Astrocyte (in vitro differentiated cells and primary cell): Measurements from ENCODE around the gene MYO15A. TPM values are rescaled to one million over a fixed set of nuclear protein-coding genes. Genes with fewer than 3 reads are reported as not detected.

ENCODE experiments used
- DNase-seq: peaks from one replicate; pipeline ENCODE4 v3.0.0-alpha.2; 2010; ENCODE audit warnings: low read depth
- FAIRE-seq: peaks from 2 replicates; lab custom pipeline; 2011; peaks lifted over from hg19 to GRCh38; lab: Jason Lieb, UNC
- H2AFZ ChIP-seq: 2 replicates; pipeline ENCODE4 v1.6.0; 2012; ENCODE audit warnings: low read depth, low read length, inconsistent platforms
- H3K27ac ChIP-seq: 2 replicates; pipeline ENCODE4 v1.5.1; 2011; ENCODE audit warnings: low read depth, low read length, inconsistent platforms
- H3K27me3 ChIP-seq: 2 replicates; pipeline ENCODE4 v1.6.0; 2011; ENCODE audit warnings: low read length, inconsistent platforms; ENCODE audit not compliant: insufficient read depth
- H3K36me3 ChIP-seq: 2 replicates; pipeline ENCODE4 v1.5.1; 2011; ENCODE audit warnings: low read length, inconsistent platforms; ENCODE audit not compliant: insufficient read depth
- H3K4me1 ChIP-seq: 2 replicates; pipeline ENCODE4 v1.5.1; 2011; ENCODE audit warnings: low read length, inconsistent platforms; ENCODE audit not compliant: insufficient read depth
- H3K4me2 ChIP-seq: 2 replicates; pipeline ENCODE4 v1.6.0; 2012; ENCODE audit warnings: low read length, inconsistent platforms
- H3K4me3 ChIP-seq: 2 replicates; pipeline ENCODE4 v1.5.1; 2011; ENCODE audit warnings: low read depth, mild to moderate bottlenecking, low read length, inconsistent platforms; ENCODE audit not compliant: insufficient read depth
- H3K79me2 ChIP-seq: 2 replicates; pipeline ENCODE4 v1.6.0; 2012; ENCODE audit warnings: mild to moderate bottlenecking, low read length, inconsistent platforms; ENCODE audit not compliant: insufficient read depth
- H3K9ac ChIP-seq: 2 replicates; pipeline ENCODE4 v1.6.0; 2012; ENCODE audit warnings: mild to moderate bottlenecking, low read length, inconsistent platforms
- H3K9me3 ChIP-seq: 2 replicates; pipeline ENCODE4 v1.5.1; 2012; ENCODE audit warnings: low read depth, mild to moderate bottlenecking, low read length, inconsistent platforms; ENCODE audit not compliant: insufficient read depth
- H4K20me1 ChIP-seq: 2 replicates; pipeline ENCODE4 v1.6.0; 2012; ENCODE audit warnings: low read length, inconsistent platforms; ENCODE audit not compliant: insufficient read depth
- H3K27ac Mint-ChIP-seq: one replicate; pipeline ENCODE4 v1.8.0; 2021; ENCODE audit warnings: mild to moderate bottlenecking, mixed read lengths; ENCODE audit not compliant: unreplicated experiment
- H3K27me3 Mint-ChIP-seq: one replicate; pipeline ENCODE4 v1.8.0; 2021; ENCODE audit warnings: low read depth, mixed read lengths; ENCODE audit not compliant: unreplicated experiment
- H3K36me3 Mint-ChIP-seq: one replicate; pipeline ENCODE4 v1.8.0; 2021; ENCODE audit warnings: low read depth, mixed read lengths; ENCODE audit not compliant: unreplicated experiment
- H3K4me1 Mint-ChIP-seq: one replicate; pipeline ENCODE4 v1.8.0; 2021; ENCODE audit warnings: low read depth, mixed read lengths; ENCODE audit not compliant: unreplicated experiment
- H3K4me3 Mint-ChIP-seq: one replicate; pipeline ENCODE4 v1.8.0; 2021; ENCODE audit warnings: mild to moderate bottlenecking, moderate library complexity, mixed read lengths; ENCODE audit not compliant: unreplicated experiment
- H3K9me3 Mint-ChIP-seq: one replicate; pipeline ENCODE4 v1.8.0; 2021; ENCODE audit warnings: mild to moderate bottlenecking, mixed read lengths; ENCODE audit not compliant: unreplicated experiment
- EZH2 ChIP-seq: IDR thresholded peaks from 2 replicates; pipeline ENCODE4 v1.6.1; 2012; ENCODE audit warnings: mild to moderate bottlenecking, low read length, inconsistent platforms; ENCODE audit not compliant: insufficient read depth
- total RNA-seq: library from RNA; stranded (reverse); gene quantifications from 2 replicates; pipeline ENCODE4 v1.2.1, GENCODE V29; 2021
- TF ChIP-seq, protein P1 (sequence below): IDR thresholded peaks from 2 replicates; pipeline ENCODE4 v1.5.1; 2011; ENCODE audit warnings: low read depth, mild to moderate bottlenecking, inconsistent platforms, low read length, moderate library complexity; ENCODE audit not compliant: insufficient read depth

MYO15A gene
- total RNA-seq, 1 donor from 2014 or later, result 0.32 TPM

- H3K27me3 ChIP-seq, result no peaks in the 10 kb centered on the region
- H3K79me2 ChIP-seq, result no peaks in the 10 kb centered on the region
- H3K4me3 ChIP-seq, result no peak overlapping the region
- no peaks in the 10 kb centered on the region for H4K20me1 ChIP-seq
- no peaks in the 10 kb centered on the region for H3K9me3 ChIP-seq
- DNase-seq (no peak), FAIRE-seq (no peak)
- no peaks in the 10 kb centered on the region for H3K4me1 ChIP-seq
- H2AFZ ChIP-seq, result no peak overlapping the region
- no peak overlapping the region for H3K9ac ChIP-seq
- H3K27ac ChIP-seq, result no peak overlapping the region
- Mint-ChIP-seq H3K4me1 (no peaks in the 10 kb centered on the region), H3K27ac (no peak overlapping the region), H3K9me3 (peaks cover 7% of the 10 kb centered on the region), H3K4me3 (no peak overlapping the region), H3K36me3 (no peaks in the 10 kb centered on the region), H3K27me3 (peaks cover 6% of the 10 kb centered on the region)
- no peak for TF ChIP-seq EZH2
- TF ChIP-seq, protein P1, sequence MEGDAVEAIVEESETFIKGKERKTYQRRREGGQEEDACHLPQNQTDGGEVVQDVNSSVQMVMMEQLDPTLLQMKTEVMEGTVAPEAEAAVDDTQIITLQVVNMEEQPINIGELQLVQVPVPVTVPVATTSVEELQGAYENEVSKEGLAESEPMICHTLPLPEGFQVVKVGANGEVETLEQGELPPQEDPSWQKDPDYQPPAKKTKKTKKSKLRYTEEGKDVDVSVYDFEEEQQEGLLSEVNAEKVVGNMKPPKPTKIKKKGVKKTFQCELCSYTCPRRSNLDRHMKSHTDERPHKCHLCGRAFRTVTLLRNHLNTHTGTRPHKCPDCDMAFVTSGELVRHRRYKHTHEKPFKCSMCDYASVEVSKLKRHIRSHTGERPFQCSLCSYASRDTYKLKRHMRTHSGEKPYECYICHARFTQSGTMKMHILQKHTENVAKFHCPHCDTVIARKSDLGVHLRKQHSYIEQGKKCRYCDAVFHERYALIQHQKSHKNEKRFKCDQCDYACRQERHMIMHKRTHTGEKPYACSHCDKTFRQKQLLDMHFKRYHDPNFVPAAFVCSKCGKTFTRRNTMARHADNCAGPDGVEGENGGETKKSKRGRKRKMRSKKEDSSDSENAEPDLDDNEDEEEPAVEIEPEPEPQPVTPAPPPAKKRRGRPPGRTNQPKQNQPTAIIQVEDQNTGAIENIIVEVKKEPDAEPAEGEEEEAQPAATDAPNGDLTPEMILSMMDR, result no peak
- no peaks in the 10 kb centered on the region for H3K36me3 ChIP-seq
- H3K4me2 ChIP-seq, result no peak overlapping the region
Observed at GRCh38 chr17:18115517-18115916, 7.0 kb downstream of the MYO15A start.

DNA sequence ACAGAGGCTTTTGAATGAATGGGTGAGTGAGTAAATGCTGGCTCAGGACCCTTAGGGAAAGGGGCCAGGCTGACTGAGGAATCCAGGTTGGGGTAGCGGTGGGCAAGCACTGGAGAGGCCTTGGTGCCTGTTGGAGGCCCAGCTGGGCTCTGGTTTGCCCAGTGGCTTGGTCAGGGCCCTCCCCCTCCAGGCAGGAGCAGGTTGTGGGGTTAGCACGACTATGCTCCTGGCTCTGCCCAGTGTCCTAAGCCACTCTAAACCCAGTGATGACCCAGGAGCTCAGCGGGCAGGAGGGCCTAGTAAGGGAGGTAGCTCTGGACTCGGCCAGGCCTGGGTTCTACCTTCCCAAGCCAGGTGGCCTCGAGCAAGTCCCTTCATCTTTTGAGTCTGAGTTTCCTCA is 7.5 kb downstream of the MYO15A start:
- Histone ChIP-seq H3K9me3 (no peaks in the 10 kb centered on the region), H3K4me2 (no peak overlapping the region), H3K4me3 (no peak overlapping the region), H3K27me3 (no peaks in the 10 kb centered on the region), H3K9ac (no peak overlapping the region), H3K4me1 (no peaks in the 10 kb centered on the region), H3K79me2 (no peaks in the 10 kb centered on the region), H3K27ac (no peak overlapping the region), H2AFZ (no peak overlapping the region), H3K36me3 (no peaks in the 10 kb centered on the region), H4K20me1 (no peaks in the 10 kb centered on the region)
- FAIRE-seq (no peak), DNase-seq (no peak)
- H3K27ac Mint-ChIP-seq, result no peak overlapping the region
- TF ChIP-seq, protein P1, result no peak
- TF ChIP-seq EZH2, result no peak
- no peaks in the 10 kb centered on the region for H3K4me1 Mint-ChIP-seq
- H3K9me3 Mint-ChIP-seq, result peaks cover 7% of the 10 kb centered on the region
- H3K27me3 Mint-ChIP-seq, result peaks cover 6% of the 10 kb centered on the region
- H3K4me3 Mint-ChIP-seq, result no peak overlapping the region
- H3K36me3 Mint-ChIP-seq, result no peaks in the 10 kb centered on the region

DNA sequence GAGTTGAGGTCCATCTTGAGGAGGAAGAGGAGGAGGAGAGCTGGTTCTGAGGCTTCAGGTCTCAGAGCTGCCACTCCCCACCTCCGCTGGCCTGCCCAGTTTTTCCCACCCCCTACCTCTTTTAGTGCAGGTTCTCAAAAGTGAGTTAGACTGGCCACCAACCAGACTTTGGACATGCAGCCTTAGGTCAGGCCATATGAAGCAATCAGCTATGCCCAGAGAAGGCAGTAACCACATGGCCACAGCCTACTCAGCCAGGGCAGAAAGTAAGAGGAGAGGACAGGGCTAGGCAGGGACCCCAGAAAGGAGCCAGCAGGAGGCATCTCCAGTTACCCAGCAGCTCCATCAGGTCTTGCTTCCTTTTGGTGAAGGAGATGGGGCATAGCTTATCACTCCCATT is 9.0 kb downstream of the MYO15A start:
- H3K9me3 ChIP-seq, result no peaks in the 10 kb centered on the region
- peaks cover 6% of the 10 kb centered on the region for H3K27me3 Mint-ChIP-seq
- H3K4me3 Mint-ChIP-seq, result no peak overlapping the region
- TF ChIP-seq, protein P1, result no peak
- no peak for TF ChIP-seq EZH2
- peaks cover 7% of the 10 kb centered on the region for H3K9me3 Mint-ChIP-seq
- no peaks in the 10 kb centered on the region for H3K27me3 ChIP-seq
- no peak for DNase-seq
- H3K27ac ChIP-seq, result no peak overlapping the region
- no peaks in the 10 kb centered on the region for H3K36me3 ChIP-seq
- FAIRE-seq, result no peak
- H3K9ac ChIP-seq, result no peak overlapping the region
- no peak overlapping the region for H3K4me2 ChIP-seq
- no peaks in the 10 kb centered on the region for H3K4me1 Mint-ChIP-seq
- H3K79me2 ChIP-seq, result no peaks in the 10 kb centered on the region
- no peak overlapping the region for H3K4me3 ChIP-seq
- no peak overlapping the region for H3K27ac Mint-ChIP-seq
- H3K36me3 Mint-ChIP-seq, result no peaks in the 10 kb centered on the region
- H2AFZ ChIP-seq, result no peak overlapping the region
- no peaks in the 10 kb centered on the region for H4K20me1 ChIP-seq
- no peaks in the 10 kb centered on the region for H3K4me1 ChIP-seq
